ENCODE data around the gene ASPG.

Gene ASPG

GRCh38 chr14:104149617-104150135 lies 64.2 kb downstream of the ASPG start:
- H3K4me3 ChIP-seq (replicated peaks; ENCODE audit: low read depth, low read length), result no peak overlapping the region
- no peaks in the 10 kb centered on the region for H3K36me3 ChIP-seq (ENCODE audit: control insufficient read depth, insufficient read depth, low read length)
- no peaks in the 10 kb centered on the region for H3K27me3 ChIP-seq (replicated peaks; ENCODE audit: control insufficient read depth, insufficient read depth, low read length)
- no peak for DNase-seq (ENCODE audit: extremely low read depth, insufficient read length)
- TF ChIP-seq CTCF (IDR thresholded peaks at IDR 0.05; ENCODE audit: insufficient read depth, low read length, poor library complexity, severe bottlenecking), result no peak

- no peak overlapping the region for H3K4me3 ChIP-seq (replicated peaks; ENCODE audit: low read depth, low read length)
- H3K27me3 ChIP-seq (replicated peaks; ENCODE audit: control insufficient read depth, insufficient read depth, low read length), result no peaks in the 10 kb centered on the region
- no peaks in the 10 kb centered on the region for H3K36me3 ChIP-seq (ENCODE audit: control insufficient read depth, insufficient read depth, low read length)
- no peak for DNase-seq (ENCODE audit: extremely low read depth, insufficient read length)
- TF ChIP-seq CTCF (IDR thresholded peaks at IDR 0.05; ENCODE audit: insufficient read depth, low read length, poor library complexity, severe bottlenecking), result peak; percentile 26
These were observed 64.9 kb downstream of the ASPG start for GRCh38 chr14:104150136-104151025.

- DNase-seq (ENCODE audit: extremely low read depth, insufficient read length), result no peak
- H3K36me3 ChIP-seq (ENCODE audit: control insufficient read depth, insufficient read depth, low read length), result no peaks in the 10 kb centered on the region
- TF ChIP-seq CTCF (IDR thresholded peaks at IDR 0.05; ENCODE audit: insufficient read depth, low read length, poor library complexity, severe bottlenecking), result no peak
These were observed 65.5 kb downstream of the ASPG start for GRCh38 chr14:104151026-104151381.

GRCh38 chr14:104151566-104152245 lies 66.2 kb downstream of the ASPG start:
- H3K4me3 ChIP-seq (replicated peaks; ENCODE audit: low read depth, low read length), result no peak overlapping the region
- no peaks in the 10 kb centered on the region for H3K36me3 ChIP-seq (ENCODE audit: control insufficient read depth, insufficient read depth, low read length)
- no peak for TF ChIP-seq CTCF (IDR thresholded peaks at IDR 0.05; ENCODE audit: insufficient read depth, low read length, poor library complexity, severe bottlenecking)
- H3K27me3 ChIP-seq (replicated peaks; ENCODE audit: control insufficient read depth, insufficient read depth, low read length), result no peaks in the 10 kb centered on the region
- no peak for DNase-seq (ENCODE audit: extremely low read depth, insufficient read length)

More at GRCh38 chr14:104151026-104151381, 65.5 kb downstream of the ASPG start:
- H3K4me3 ChIP-seq (replicated peaks; ENCODE audit: low read depth, low read length), result no peak overlapping the region
- H3K27me3 ChIP-seq (replicated peaks; ENCODE audit: control insufficient read depth, insufficient read depth, low read length), result no peaks in the 10 kb centered on the region

- H3K36me3 ChIP-seq (ENCODE audit: control insufficient read depth, insufficient read depth, low read length), result no peaks in the 10 kb centered on the region
- no peak for TF ChIP-seq CTCF (IDR thresholded peaks at IDR 0.05; ENCODE audit: insufficient read depth, low read length, poor library complexity, severe bottlenecking)
- DNase-seq (ENCODE audit: extremely low read depth, insufficient read length), result no peak
- H3K4me3 ChIP-seq (replicated peaks; ENCODE audit: low read depth, low read length), result no peak overlapping the region
- H3K27me3 ChIP-seq (replicated peaks; ENCODE audit: control insufficient read depth, insufficient read depth, low read length), result no peaks in the 10 kb centered on the region
These were observed 66.7 kb downstream of the ASPG start for GRCh38 chr14:104152246-104152575.
